Ascending aorta (tissue), 2 donors: ENCODE data around the gene FOXN3. TPM values are rescaled to one million over a fixed set of nuclear protein-coding genes. Genes with fewer than 3 reads are reported as not detected.

Source experiments
- DNase-seq, 2 donors: peaks; one replicate each; pipeline ENCODE4 v3.0.0-alpha.2; 2019; ENCODE audit warnings: low spot score in 2 of 2
- H3K27ac ChIP-seq, 2 donors: fragments of 200-600 bp; sonication (generic); one replicate each; pipeline ENCODE4 v1.5.1; 2016 to 2017; ENCODE audit warnings: mild to moderate bottlenecking in 1 of 2
- H3K27me3 ChIP-seq: fragments of 200-600 bp; sonication (generic); one replicate; pipeline ENCODE4 v1.5.1; 2017
- H3K36me3 ChIP-seq, 2 donors: fragments of 200-600 bp; sonication (generic); one replicate each; pipeline ENCODE4 v1.5.1; 2016
- H3K4me1 ChIP-seq, 2 donors: fragments of 200-600 bp; sonication (generic); one replicate each; pipeline ENCODE4 v1.5.1; 2016 to 2017; ENCODE audit warnings: mild to moderate bottlenecking in 1 of 2
- H3K4me3 ChIP-seq, 2 donors: fragments of 200-600 bp; sonication (generic); one replicate each; pipeline ENCODE4 v1.5.1; 2016 to 2017; ENCODE audit warnings: mild to moderate bottlenecking in 1 of 2
- H3K9me3 ChIP-seq, 2 donors: fragments of 200-600 bp; sonication (generic); one replicate each; pipeline ENCODE4 v1.5.1; 2016
- intact Hi-C: fragments of 100-400 bp; cut with DNase I; formaldehyde crosslinking; loops from one replicate; pipeline ENCODE4 v1.15.1; 2023
- total RNA-seq: library from RNA; depleted of rRNA; stranded (reverse); fragments of >200 nt; gene quantifications from one replicate; pipeline ENCODE4 v1.1.0, GENCODE V29; 2016
- TF ChIP-seq, protein P1 (sequence below), 3 experiments: fragments of 200-600 bp in 2 of 3; fragments of 450-650 bp in 1 of 3; sonication (generic) in 2 of 3; IDR thresholded peaks; one replicate each; pipeline ENCODE4 v1.5.1; 2016 to 2019; ENCODE audit warnings: antibody characterized with exemption in 3 of 3, mild to moderate bottlenecking in 1 of 3, moderate library complexity in 1 of 3

The FOXN3 gene
- total RNA-seq, 1 donor from 2014 or later: 96.3 TPM

GRCh38 chr14:89310211-89310610, 106.8 kb downstream of the FOXN3 start:
- H3K9me3 ChIP-seq: no peaks in the 10 kb centered on the region
- no peaks in the 10 kb centered on the region for H3K36me3 ChIP-seq
- H3K27ac ChIP-seq: no peak overlapping the region
- H3K4me1 ChIP-seq: peaks cover 3 to 20% of the 10 kb centered on the region in 2 donors
- intact Hi-C loops: no loop called here
- TF ChIP-seq, protein P1, sequence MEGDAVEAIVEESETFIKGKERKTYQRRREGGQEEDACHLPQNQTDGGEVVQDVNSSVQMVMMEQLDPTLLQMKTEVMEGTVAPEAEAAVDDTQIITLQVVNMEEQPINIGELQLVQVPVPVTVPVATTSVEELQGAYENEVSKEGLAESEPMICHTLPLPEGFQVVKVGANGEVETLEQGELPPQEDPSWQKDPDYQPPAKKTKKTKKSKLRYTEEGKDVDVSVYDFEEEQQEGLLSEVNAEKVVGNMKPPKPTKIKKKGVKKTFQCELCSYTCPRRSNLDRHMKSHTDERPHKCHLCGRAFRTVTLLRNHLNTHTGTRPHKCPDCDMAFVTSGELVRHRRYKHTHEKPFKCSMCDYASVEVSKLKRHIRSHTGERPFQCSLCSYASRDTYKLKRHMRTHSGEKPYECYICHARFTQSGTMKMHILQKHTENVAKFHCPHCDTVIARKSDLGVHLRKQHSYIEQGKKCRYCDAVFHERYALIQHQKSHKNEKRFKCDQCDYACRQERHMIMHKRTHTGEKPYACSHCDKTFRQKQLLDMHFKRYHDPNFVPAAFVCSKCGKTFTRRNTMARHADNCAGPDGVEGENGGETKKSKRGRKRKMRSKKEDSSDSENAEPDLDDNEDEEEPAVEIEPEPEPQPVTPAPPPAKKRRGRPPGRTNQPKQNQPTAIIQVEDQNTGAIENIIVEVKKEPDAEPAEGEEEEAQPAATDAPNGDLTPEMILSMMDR (IDR thresholded peaks at IDR 0.05): no peak
- H3K4me3 ChIP-seq: no peak overlapping the region
- DNase-seq: no peak
- H3K27me3 ChIP-seq: no peaks in the 10 kb centered on the region

- intact Hi-C loops: loop anchor here (5.0 kb wide), 2 partner anchors 48 to 603 kb away; no protein-coding TSS in a partner anchor
- no peak for DNase-seq
- Histone ChIP-seq H3K27me3 (no peaks in the 10 kb centered on the region), H3K4me3 (no peak overlapping the region), H3K9me3 (no peaks in the 10 kb centered on the region), H3K36me3 (no peaks in the 10 kb centered on the region), H3K4me1 (peaks cover 3 to 23% of the 10 kb centered on the region in 2 donors), H3K27ac (no peak overlapping the region)
- TF ChIP-seq, protein P1 (IDR thresholded peaks at IDR 0.05): no peak
Measured at GRCh38 chr14:89309670-89310177, 107.3 kb downstream of the FOXN3 start.

DNA sequence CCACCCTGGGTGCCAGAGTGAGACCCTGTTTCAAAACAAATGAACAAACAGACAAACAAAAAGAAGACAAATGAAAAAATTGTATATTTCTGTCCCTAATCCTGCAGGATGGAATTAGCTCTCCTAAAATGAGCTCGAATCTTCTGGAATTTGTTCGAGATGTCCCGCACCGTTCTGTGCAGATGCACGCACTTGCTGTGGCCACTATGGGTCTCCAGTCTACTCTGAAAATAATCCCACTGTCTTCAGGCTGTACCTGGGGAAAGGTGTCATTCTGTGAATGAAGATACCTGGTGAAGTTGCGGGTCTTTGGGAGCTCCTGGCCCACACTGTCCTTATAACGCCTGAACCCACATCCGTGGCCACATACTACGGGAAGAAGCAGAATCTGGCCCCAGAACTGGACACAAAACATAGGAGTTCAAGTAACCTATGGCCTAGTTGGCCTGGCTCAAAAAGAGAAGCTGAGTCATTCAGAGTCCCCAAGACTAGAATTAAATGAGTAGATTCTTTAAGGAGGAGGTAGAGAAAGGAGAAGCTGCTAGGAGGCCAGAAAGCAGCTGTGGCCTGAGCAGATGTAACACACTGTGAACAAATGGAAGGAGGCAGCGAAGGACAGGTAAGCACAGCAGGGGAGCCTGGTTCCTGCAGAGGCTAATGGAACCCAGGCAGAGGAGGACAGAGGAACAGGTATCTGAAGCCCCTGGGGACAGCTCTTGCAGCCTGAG, 108.6 kb downstream of the FOXN3 start:
- H3K4me3 ChIP-seq: no peak overlapping the region
- no peaks in the 10 kb centered on the region for H3K9me3 ChIP-seq
- intact Hi-C loops: loop anchor here (5.0 kb wide), 2 partner anchors 49 to 604 kb away; no protein-coding TSS in a partner anchor
- TF ChIP-seq, protein P1 (IDR thresholded peaks at IDR 0.05): no peak
- H3K4me1 ChIP-seq: peaks cover 3 to 32% of the 10 kb centered on the region in 2 donors
- DNase-seq: no peak
- peak overlapping the region in 1 of 2 donors; percentile 54 for H3K27ac ChIP-seq
- no peaks in the 10 kb centered on the region for H3K36me3 ChIP-seq
- H3K27me3 ChIP-seq: no peaks in the 10 kb centered on the region

DNA sequence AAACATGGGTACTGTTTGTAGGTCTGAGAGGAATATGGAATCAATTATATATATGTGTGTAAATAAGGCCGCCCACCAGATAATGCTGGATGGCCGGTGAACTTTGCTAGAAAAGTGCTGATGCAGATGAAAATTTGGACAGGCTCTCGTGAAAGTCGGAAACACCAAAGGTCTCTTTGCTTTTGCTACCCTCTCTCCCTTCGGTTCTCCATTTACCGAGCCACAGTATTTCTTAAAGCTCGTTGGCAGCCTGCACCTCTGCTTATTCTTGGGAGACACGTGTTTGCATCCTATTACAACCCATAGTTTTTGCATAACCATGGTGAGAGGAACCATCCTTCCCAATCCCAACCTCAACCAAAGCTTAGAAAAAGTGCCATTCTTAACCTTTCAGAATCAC, 109.6 kb downstream of the FOXN3 start:
- no peak for DNase-seq
- Histone ChIP-seq H3K27me3 (no peaks in the 10 kb centered on the region), H3K4me3 (no peak overlapping the region), H3K36me3 (no peaks in the 10 kb centered on the region), H3K9me3 (no peaks in the 10 kb centered on the region), H3K4me1 (peaks cover 12 to 42% of the 10 kb centered on the region in 2 donors), H3K27ac (no peak overlapping the region)
- TF ChIP-seq, protein P1 (IDR thresholded peaks at IDR 0.05): no peak
- intact Hi-C loops: loop anchor here (5.0 kb wide), 2 partner anchors 50 to 605 kb away; no protein-coding TSS in a partner anchor

DNA sequence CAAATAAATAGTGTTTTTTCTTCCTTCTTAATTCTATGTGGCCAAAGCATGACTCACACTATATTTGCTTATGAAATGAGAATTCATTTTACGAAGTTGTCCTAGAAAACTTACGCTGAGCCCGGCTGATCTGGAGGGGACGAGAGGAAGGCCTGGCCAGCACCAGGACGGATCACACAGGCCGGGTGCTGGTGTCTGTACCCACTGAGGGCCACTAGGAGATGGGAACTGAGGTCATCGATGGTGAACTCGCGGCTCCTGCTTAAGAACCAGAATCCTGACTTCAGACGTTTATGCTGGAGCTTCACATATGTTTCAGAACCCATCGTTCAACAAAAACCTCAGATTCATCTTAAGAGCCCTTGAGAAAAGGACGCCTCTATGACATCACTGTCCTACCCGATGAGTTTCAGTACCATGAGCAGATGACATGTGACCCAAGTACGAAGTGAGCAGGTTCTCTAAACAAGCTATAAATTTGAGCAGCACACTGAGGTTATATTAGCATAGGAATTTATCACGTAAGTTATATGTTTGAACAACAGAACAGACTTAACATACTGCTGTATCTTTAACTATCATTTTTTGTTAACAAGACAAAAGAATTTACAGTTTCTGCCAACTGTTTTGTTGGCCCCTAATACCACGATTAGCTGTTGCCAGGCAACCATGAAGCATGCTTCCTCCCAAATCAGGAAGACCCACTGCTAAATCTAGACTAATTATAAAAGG, 111.9 kb downstream of the FOXN3 start:
- peak in 1 of 2 donors; percentile 77 for DNase-seq
- intact Hi-C loops: loop anchor here (2.0 to 5.0 kb wide), 4 partner anchors 32 to 607 kb away; partner anchors contain the start of gene FOXN3

More for the DNA sequence above, 111.9 kb downstream of the FOXN3 start:
- Histone ChIP-seq H3K9me3 (no peaks in the 10 kb centered on the region), H3K27ac (peak overlapping the region; percentile 86 to 91), H3K27me3 (no peaks in the 10 kb centered on the region), H3K4me3 (peak overlapping the region; percentile 24 to 43), H3K36me3 (no peaks in the 10 kb centered on the region), H3K4me1 (peaks cover 13 to 47% of the 10 kb centered on the region in 2 donors)
- TF ChIP-seq, protein P1 (IDR thresholded peaks at IDR 0.05): no peak
